Activated CD4-positive, alpha-beta T cell treated with anti-CD3 and anti-CD28 coated beads, Interleukin-2, amount 50 U/mL, for 1 hour (primary cell): ENCODE results near the gene FLNA.
"Not testable (repeated sequence)": the region's sequence is repeated elsewhere in the genome, so short reads cannot be mapped to it uniquely, and the experiment has no call there.

Source experiments
- DNase-seq: peaks from one replicate; pipeline ENCODE4 v3.0.0-alpha.2; 2020

FLNA gene

DNA sequence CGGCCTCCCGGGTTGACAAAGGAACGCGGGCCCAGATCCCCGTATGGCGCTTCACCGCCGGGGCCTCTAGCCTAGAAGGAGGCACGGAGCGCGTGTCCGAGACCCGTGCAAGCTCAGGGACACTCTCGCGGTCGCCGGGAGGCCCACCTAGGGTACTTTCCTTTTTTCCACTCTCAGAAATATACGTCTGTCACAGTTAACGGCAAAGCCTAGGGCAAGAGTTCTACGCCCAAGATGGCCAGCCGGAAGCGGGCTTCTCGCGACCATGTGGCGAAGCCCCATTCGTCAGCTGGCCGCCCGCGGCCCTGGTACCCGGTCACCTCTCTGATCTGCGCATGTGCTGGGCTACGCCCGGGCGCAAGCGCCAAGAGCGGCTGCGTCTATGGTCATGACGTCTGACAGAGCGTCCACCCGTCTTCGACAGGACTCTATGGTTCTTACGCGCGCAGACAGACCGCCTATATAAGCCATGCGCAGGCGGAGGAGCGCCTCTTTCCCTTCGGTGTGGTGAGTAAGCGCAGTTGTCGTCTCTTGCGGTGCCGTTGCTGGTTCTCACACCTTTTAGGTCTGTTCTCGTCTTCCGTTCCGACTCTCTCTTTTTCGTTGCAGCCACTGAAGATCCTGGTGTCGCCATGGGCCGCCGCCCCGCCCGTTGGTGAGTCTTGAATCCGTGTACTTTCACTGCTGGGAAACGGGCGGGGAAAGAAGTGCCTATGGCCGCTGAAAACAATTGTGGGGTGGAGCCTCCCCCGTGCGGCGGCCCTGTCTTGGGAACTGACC is 23.6 kb upstream of the FLNA start, which contains the start of gene RPL10:
RPL10 (plus strand) TSS at position 490 of the 780 bp plus-strand sequence; CDS start at position 633, 143 bp downstream.
- DNase-seq = peak; percentile 82

DNA sequence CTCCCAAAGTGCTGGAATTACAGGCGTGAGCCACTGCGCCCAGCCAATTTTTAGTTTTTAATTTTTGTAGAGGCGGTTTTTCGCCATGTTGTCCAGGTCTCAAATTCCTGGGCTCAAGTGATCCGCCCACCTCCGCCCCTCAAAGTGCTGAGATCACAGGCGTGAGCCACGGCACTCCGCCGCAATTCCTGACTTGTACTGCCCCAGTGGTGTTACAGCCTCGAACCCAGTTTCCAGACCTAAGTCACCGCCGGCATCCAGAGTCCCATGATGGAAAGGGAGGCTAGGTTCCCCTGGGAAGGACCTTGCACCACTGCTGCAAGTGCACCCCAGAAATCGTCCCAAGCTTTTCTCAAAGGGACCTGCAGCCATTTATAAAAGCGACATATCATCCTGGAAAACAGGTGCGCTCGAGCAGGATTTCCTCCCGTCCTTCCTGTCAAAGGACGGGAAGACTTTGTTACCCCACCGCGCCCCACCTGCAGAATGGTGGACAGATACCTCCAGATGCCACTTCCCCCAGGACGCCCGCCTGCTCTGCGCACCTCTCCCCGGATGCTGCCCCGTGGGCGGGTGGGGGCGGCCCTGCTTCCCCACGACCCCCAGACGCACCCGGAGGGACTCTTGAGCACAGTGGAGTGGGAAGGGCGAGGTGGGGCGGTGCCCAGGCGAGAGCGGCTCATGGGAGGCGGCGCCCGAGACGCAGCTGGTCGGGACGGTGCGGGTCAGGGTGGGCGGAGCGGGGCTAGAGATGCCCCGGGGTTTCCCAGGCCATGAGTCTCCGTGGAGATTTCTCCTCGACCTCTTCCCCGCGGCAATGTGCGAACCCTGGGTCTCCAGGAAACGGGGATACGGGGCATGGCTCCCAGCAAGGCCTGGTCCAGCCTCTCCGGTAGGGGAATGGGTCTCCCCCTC is 22.8 kb upstream of the FLNA start:
- peak; percentile 33 for DNase-seq

DNA sequence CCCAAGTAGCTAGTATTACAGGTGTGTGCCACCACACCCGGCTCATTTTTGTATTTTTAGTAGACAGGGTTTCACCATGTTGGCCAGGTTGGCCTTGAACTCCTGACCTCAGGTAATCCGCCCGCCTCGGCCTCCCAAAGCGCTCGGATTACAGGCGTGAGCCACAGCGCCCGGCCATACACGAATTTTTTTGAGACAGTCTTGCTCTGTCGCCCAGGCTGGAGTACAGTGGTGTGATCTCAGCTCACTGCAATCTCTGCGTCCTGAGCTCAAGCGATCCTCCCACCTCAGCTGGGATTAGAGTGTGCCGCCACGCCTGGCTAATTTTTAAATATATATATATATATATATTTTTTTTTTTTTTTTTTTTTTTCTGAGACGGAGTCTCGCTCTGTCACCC is 21.9 kb upstream of the FLNA start:
- DNase-seq = not testable (repeated sequence)

DNA sequence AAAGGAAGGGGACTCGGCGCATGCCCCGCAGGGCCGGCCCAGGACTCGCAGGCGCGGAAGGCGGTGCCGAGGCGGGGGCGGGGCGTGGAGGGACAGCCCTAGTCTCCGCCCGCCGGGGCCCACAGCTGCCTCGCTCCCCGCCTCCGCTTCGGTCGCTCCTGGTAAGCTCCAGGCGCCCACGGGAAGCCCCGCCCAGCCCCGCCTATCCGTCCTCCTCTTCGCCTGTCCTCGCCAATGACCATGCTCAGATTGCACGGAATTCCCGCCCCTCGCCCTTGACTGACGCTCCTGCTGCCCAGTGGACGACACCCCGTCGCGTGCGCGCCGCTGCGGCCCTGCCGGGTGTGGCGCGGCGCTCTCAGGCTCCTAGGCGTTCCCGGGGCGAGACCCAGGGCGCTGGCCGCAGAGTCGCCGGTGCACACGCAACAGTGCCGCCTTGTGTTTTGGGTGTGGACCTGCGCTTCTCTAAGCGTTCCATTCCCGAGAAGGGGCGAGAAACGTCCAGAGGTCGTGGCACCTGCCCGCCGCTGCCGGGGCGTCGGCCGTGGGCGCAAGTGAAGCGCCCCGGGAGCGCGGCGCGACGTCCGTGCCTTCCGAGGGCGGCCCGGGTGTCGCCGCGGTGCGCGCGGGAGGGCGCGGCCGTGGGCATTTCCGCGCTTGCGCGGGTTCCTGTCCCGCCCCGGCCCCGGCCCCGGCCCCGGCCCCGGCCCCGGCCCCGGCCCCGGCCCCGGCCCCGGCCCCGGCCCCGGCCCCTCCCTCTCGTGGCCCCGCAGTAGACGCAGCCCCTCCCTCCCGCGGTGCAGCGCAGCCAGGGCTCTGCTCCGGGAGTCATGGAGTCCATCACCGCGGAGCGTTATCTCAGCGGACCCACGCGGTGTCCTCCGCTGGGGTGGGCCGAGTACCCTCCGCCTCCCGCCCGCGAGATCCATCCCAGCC is 15.6 kb upstream of the FLNA start:
- DNase-seq = not testable (repeated sequence)

DNA sequence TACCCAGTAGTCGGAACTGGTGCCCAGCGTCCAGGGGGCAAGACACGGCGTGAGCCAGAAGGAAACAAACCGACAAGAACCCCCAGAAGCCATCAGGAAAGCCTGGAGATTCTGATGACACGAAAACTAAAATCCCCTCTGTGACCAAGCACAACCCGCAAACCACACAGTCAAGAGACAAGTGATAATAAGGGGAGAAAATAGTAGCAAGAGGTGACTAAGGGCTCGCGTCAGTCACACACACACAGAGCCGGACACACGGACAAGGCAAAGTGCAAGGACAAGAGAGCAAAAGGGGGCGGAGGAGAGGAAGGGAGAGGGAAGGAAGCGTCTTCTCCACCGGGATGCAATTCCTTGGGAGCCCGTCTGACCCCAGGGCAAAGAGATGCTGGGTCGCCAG is 14.2 kb upstream of the FLNA start:
- not testable (repeated sequence) for DNase-seq

DNA sequence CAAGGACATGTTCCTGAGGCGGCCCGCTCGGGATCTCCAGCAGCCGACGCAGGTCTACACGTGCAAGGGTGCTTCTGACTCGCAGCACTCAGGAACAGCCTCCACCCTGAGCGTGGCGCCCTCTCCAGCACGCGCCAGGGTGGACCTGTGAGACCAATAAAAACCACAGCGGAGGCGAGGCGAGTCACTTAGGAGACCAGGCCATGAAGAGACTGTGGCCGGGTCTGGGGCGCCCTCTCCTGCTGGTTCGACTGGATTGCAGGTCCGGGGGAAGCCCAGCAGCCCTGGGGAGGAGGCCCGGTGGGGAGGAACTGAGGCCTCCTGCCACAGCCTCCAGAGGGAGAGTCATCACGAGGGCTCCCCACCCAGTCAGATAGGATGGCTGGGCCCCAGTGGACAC is 13.7 kb upstream of the FLNA start:
- DNase-seq = not testable (repeated sequence)

DNA sequence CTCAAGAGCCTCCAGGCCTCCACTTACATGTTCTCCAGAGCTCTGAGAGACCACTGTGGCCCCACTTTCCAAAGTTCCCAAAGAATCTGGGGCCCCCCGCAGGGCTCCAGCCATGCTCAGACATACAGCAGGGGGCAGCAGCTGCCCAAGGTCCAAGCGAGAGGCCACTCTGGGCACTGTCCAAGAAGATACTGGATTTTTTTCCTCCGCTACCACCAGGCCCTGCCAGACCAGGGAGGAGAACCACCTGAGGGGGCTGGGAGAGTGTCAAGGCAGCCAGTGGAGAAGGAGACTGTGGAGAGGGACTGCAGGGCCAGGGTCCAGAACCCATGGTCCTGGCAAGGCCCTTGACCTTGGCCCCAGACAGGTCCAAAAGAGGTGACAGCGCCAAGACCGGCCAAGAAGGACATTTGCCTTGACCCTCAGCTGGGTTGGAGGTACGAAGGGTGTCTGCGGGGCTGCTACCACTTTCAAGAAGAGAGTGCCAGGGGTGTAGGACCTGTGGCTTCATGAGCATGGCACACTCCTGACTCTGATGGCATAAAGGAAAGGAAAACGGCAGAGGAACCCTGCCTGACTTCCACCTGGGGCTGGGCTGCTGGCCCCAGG is 10.0 kb upstream of the FLNA start:
- no peak for DNase-seq

DNA sequence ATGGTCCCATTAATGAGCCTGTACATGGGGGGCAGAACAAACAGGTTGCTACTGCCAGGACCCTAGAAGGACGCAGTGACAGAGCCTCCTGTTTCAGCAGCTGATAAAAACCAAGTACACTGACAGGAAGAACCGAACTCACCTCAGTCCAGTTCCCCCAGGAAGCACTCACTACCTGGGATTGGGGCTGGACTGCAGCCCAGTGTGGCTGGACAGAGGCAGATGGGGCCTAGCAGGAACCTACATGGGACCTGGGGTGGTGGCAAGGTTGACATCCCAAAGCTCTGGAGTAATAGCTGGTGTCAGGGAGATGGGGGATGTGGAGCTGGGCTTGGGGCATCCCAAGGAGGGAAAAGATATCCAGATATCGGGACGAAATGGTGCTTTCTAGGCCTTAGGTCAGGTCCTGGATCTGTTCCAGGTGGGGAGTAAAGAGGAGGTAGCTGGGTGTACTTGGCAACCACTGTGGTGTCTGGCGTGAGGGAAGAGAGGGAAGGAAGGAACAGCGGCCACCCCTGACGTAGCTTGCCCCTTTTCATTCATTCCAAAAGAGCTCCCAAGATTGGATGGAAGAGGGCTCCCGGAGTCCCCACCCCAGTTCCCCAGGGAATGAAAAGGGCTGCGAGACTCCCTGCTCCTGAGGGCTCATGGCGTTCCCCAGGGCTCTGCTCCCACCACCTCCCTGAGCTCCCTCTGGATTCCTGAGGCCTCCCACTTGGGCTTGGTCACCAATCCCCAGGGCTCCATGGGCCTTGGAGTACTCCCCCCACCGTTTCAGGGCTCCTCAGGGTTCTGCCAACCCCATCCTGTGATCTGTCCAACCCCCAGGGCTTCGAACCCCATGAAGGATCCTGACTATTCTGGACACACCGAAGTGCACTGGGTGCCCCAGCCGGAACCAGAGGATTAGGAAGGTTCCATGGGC is 9.2 kb upstream of the FLNA start:
- no peak for DNase-seq

DNA sequence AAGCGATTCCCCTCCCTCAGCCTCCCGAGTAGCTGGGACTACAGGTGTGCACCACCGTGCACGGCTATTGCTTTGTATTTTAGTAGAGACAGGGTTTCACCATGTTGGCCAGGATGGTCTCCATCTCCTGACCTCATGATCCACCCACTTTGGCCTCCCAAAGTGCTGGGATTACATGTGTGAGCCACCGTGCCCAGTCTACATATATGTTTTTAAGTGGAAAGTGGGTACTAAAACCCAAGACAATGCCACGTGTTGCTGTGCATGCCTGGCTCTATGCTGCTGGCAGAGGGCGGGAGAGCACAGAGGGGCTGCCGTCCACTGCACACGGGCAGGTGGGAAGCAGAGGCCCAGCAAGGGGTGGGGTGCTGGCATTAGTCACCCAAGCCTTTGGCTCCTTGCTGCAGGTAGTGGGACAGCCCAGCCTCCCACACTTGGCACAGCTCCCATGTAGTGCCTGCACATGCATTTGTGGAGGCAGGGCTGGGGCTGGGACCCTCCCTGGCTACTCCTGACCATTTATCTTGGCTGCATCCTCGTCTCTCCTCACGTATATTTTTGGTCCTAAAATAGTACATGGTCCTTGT is 8.1 kb upstream of the FLNA start:
- no peak for DNase-seq

DNA sequence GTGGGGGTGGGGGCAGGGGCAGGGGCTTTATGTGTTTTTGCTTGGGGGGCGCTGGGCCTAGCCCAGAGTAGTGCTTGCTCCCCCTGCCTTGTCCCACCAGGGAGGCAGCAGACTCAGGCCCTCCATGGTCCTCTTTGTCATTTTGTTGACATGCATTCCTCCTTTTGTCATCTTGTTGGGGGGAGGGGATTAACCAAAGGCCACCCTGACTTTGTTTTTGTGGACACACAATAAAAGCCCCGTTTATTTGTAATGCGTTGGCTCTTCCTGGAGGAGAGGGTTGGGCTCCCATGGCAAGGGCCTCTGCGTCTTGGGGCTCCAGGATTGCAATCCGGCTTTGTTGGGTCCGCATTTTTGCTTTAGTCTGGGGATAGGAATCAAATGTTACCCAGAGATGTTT is 6.8 kb upstream of the FLNA start:
- DNase-seq = no peak

DNA sequence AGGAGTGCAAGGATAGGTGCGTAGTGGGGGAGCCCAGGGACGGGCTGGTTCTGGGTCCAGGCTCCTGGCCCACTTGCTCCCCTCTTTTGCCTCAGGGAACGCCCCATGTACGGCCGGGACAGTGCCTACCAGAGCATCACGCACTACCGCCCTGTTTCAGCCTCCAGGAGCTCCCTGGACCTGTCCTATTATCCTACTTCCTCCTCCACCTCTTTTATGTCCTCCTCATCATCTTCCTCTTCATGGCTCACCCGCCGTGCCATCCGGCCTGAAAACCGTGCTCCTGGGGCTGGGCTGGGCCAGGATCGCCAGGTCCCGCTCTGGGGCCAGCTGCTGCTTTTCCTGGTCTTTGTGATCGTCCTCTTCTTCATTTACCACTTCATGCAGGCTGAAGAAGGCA is 6.4 kb upstream of the FLNA start:
- no peak for DNase-seq

DNA sequence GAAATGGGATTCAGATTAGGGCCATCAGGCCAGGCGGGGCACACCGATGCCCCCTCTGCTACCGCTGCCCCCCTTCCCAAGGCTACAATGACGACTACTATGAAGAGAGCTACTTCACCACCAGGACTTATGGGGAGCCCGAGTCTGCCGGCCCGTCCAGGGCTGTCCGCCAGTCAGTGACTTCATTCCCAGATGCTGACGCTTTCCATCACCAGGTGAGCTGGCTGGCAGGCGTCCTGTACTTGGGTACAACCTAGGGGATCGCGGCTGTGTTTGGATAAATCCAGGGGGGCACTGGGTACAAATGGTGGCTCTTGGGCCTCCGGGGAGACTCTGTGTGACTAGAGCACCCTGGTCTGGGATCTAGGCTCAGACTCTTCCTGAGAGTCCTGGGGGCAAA is 5.7 kb upstream of the FLNA start:
- no peak for DNase-seq

DNA sequence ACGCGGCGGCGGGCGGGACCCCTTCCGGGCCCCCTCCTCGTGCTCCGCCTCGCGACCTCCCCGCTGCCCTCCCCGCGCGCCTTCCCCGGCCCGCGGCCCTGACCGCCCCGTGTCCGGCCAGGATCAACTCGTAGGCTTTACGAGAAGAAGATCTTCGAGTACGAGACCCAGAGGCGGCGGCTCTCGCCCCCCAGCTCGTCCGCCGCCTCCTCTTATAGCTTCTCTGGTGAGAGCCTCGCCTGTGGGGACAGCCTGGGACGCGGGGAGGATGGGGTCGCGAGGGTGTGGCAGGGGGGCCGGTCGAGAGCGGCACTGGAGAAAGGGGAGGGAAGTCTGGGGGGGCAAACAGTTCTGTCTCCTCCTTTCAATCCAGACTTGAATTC is 5.1 kb upstream of the FLNA start:
- DNase-seq = no peak

DNA sequence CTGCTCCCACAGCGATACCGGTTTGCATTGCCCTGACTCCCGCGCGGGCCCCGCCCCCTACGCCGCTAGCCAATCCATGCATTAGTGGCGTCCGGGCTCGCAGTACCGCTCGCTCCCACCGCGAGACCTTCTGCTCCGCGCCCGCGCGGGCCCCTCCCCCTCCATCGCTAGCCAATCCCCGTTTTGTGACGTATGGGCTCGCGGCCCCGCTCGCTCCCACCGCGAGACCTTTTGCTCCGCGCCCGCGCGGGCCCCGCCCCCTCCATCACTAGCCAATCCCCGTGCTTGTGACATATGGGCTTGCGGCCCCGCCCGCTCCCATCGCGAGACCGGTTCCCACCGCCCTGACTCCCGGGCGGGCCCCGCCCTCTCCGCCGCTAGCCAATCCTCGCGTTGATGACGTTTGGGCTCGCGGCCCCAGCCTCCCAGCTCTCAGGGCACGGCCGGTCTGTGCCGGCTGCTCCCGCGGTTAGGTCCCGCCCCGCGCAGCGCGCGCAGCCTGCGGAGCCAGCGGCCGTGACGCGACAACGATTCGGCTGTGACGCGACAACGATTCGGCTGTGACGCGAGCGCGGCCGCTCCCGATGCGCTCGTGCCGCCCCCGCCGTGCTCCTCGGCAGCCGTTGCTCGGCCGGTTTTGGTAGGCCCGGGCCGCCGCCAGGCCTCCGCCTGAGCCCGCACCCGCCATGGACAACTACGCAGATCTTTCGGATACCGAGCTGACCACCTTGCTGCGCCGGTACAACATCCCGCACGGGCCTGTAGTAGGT is 4.5 kb upstream of the FLNA start, which contains the start of gene EMD:
EMD (plus strand) TSS at position 497 of the 770 bp plus-strand sequence; CDS start at position 687, 190 bp downstream.
- DNase-seq = peak; percentile 92

DNA sequence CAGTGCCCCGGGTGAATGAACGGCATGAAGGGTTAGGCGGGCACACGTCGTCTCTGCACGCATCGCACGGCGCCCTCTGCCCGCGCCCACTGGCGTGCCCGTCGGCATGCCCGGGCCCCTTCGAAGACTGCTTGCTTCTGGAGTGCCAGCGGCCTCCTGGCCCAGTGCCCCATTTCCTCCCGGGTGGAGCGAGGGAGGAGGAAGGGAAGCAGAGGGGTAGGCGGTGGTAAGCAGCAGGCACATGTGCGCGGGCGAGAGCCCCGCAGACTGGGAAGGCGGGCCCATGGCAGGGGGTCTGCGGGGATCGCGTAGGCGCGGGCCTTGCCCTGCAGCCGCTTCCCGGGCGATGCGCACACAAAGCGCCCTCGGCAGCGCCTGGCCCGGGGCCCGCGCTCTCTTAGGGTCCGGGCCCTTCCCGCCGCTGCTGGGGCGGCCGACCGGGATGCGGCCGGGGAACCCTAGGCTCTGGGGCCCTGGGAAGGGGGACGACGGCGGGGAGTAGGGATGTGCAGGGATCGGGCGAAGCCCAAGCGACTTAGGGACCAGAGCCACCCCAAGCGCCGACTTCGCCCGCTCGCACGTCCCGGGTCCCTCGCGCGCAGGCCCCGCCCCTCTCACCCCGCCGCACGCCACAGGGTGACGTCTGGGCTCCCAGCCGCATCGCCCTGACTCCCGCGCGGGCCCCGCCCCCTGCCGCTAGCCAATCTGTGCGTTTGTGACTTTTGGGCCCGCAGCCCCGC is 3.8 kb upstream of the FLNA start:
- peak; percentile 23 for DNase-seq

DNA sequence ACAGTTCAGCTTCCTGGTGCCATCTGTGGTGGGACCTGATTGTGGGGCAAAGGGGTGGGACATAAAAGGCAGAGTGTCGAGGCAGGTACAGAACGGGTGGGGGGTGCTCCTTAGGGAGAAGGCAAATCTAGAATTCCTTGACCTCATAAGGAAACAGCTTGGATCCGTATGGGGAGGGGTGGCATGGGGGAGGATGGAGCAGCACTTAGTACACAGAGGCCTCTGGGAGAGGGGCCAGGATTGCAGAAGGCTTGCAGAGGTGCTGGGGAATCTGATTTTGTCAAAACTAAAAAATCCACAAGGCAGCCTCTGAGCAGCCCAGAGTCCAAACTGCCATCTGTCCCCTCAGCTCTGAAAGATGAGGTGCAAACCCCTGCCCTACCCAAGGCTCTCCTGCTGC is 2.3 kb upstream of the FLNA start:
- DNase-seq = no peak

DNA sequence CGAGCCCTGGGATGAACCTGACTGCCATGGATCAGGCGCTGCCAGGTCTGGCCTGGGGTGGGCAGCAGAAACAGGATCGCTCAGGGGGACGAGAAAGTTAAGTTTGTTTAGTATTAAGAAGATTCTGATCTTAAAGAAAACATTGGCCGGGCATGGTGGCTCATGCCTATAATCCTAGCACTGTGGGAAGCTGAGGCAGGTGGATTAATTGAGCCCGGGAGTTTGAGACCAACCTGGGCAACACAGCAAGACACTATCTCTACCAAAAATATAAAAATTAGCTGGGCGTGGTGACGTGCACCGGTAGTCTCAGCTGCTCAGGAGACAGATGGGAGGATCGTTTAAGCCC is 696 bp upstream of the FLNA start:
- no peak for DNase-seq

DNA sequence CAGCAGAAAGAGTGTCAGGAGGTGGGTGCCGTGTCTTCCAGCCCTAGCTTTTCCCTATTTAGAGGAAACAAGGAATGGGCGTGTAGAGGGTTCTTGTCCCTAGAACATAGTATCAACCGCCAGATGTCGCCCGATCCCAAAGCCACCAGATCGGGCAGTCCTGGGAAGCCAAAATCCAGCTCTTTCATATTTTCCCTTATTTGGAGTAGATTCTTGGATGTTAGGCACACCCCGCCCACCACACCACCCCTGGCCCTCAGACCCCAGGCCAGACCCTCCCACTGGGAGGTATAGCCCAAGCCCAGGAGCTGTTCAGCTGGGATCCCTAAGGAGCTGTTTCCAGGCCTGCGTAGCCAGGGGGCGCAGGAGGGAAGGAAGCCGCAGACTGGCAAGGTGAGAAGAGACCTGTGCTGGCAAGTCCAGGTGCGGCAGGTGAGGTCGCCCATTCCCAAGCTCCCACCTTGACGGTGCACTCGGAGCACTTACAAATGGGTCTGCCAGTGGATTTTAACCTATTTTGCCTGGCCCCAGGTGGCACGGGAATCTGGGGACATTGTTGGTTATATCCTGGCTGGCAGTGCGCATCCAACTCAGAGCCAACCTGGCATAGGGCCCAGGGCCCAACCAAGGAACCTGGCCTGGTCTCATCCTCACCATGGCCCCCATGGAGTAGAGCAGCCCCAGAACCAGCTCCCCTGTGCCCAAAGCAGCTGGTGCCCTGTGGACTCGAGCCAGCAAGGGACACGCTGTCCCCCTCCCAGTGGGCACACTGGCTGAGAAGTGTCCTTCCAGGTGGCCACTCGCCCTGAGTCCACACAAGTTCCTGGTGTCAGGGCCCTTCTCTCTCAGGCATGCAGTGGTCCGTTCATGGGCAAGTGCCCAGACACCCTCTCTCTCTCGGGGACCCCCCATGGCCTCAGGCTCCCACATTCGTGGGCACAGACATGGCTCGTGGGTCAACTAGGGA is 811 bp downstream of the FLNA start:
- peak; percentile 27 for DNase-seq
